Measurements from ENCODE around the gene SPG11. TPM values are rescaled to one million over a fixed set of nuclear protein-coding genes. Genes with fewer than 3 reads are reported as not detected.
"Not testable (repeated sequence)": the region's sequence is repeated elsewhere in the genome, so short reads cannot be mapped to it uniquely, and the experiment has no call there.

SPG11 gene
- total RNA-seq, 4 donors from 2014 or later: 123 to 182 (median 168) TPM

DNA sequence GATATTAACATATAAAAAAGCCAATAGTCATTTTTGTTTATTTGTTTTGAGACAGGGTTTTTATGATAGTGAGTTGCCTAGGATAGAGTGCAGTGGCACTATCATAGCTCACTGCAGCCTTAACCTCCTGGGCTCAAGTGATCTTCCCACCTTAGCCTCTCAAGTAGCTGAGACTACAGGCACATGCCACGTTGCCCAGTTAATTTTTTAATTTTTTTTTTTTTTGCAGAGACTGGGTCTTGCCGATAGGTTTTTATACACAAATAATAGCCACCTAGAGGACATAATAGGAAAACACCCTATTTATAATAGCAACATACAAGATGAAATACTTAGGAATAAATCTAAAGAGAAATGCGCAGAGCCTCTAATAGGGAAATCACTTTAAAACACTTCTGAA lies 113.2 kb downstream of the SPG11 start:
- Histone ChIP-seq H3K4me3 (replicated peaks in 1 of 3) (no peak overlapping the region), H3K27me3 (no peaks in the 10 kb centered on the region), H3K9me3 (no peaks in the 10 kb centered on the region), H3K4me1 (peaks cover 0 to 11% of the 10 kb centered on the region in 2 donors), H3K36me3 (peaks cover 26 to 29% of the 10 kb centered on the region in 2 donors), H3K27ac (no peak overlapping the region)
- TF ChIP-seq CTCF (IDR thresholded peaks at IDR 0.05) (peak in 5 of 6 experiments; percentile 10 to 54 (median 31)), POLR2A (IDR thresholded peaks at IDR 0.05) (no peak)
- no peak for DNase-seq
- 35% methylated on average over 3 of the region's 3 CpGs for WGBS, 2 donors
- intact Hi-C loops (cut with DNase I): no loop called here

- H3K36me3 ChIP-seq: peaks cover 17 to 18% of the 10 kb centered on the region in 2 donors
- H3K9me3 ChIP-seq; H3K27ac ChIP-seq; DNase-seq; intact Hi-C loops (cut with DNase I); H3K4me3 ChIP-seq (replicated peaks in 1 of 3); H3K27me3 ChIP-seq: not testable (repeated sequence)
- H3K4me1 ChIP-seq: peaks cover 0 to 11% of the 10 kb centered on the region in 2 donors
- 97 to 99% methylated on average over 9 of the region's 9 CpGs for WGBS, 2 donors
Measured at GRCh38 chr15:44549152-44549551, 114.3 kb downstream of the SPG11 start.

DNA sequence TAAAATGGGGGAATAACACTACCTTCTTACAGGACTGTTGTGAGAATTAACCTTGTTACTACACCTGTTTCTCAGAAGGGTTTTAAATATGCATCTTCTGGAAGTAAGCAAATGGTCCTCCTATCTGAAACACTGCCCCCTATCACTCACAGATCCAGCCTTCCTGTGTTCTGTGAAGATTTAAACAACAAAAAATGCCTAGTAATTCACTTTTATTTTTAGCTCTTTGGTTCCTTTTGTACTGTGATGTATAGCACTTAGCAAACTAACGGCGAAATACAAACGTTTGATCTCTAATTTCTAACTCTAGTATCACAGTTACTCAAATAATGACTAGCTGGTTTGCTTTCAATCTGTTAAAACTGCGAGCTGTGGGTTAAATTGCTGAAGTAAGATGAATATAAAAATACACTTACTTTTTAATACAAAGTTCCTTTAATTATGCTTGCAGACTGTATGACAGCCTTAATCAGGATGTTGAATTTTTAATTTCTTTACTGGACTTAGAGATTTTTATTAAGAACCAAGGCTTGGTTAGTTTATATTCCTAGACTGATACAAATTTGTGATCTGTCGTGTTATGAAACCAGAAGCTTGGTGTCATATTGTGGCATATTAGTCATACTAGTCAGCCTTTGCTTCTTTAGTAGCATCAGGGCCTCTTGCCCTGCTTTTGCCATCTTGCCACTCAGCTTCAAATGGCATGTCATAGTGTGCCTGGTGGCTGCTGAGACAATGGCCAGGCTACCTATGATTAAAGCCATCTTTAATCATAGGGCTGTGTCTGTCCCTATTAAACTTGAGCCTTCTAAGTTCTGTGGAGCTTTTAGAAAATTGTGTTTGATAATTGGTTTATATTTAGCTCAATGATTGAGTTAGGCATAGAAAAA lies 117.3 kb downstream of the SPG11 start:
- Histone ChIP-seq H3K9me3 (no peaks in the 10 kb centered on the region), H3K36me3 (peaks cover 0 to 7% of the 10 kb centered on the region in 2 donors), H3K27ac (no peak overlapping the region), H3K4me3 (replicated peaks in 1 of 3) (no peak overlapping the region), H3K4me1 (peaks cover 19 to 24% of the 10 kb centered on the region in 2 donors), H3K27me3 (no peaks in the 10 kb centered on the region)
- DNase-seq: no peak
- TF ChIP-seq CTCF (IDR thresholded peaks at IDR 0.05) (peak in 1 of 6 experiments; percentile 25), POLR2A (IDR thresholded peaks at IDR 0.05) (no peak)
- WGBS, 2 donors: 76% methylated on average over 5 of the region's 5 CpGs
- intact Hi-C loops (cut with DNase I): no loop called here

GRCh38 chr15:44544745-44545144 lies 118.7 kb downstream of the SPG11 start:
- H3K27me3 ChIP-seq; H3K27ac ChIP-seq; H3K9me3 ChIP-seq; DNase-seq; H3K4me3 ChIP-seq (replicated peaks in 1 of 3); intact Hi-C loops (cut with DNase I); H3K36me3 ChIP-seq: not testable (repeated sequence)
- WGBS, 2 donors: 95 to 96% methylated on average over 5 of the region's 5 CpGs
- H3K4me1 ChIP-seq: peaks cover 19 to 23% of the 10 kb centered on the region in 2 donors

- intact Hi-C loops (cut with DNase I): no loop called here
- TF ChIP-seq CTCF (IDR thresholded peaks at IDR 0.05) (no peak), POLR2A (IDR thresholded peaks at IDR 0.05) (no peak)
- H3K36me3 ChIP-seq: no peaks in the 10 kb centered on the region
- no peak for DNase-seq
- H3K9me3 ChIP-seq: no peaks in the 10 kb centered on the region
- peaks cover 23 to 28% of the 10 kb centered on the region in 2 donors for H3K4me1 ChIP-seq
- no peak overlapping the region for H3K4me3 ChIP-seq (replicated peaks in 1 of 3)
- H3K27ac ChIP-seq: peak overlapping the region in 2 of 3 donors; percentile 21 to 50
- H3K27me3 ChIP-seq: no peaks in the 10 kb centered on the region
Measured at GRCh38 chr15:44542596-44542995, 120.9 kb downstream of the SPG11 start.

GRCh38 chr15:44541282-44541958 lies 122.0 kb downstream of the SPG11 start:
- no peaks in the 10 kb centered on the region for H3K27me3 ChIP-seq
- H3K36me3 ChIP-seq: no peaks in the 10 kb centered on the region
- peak overlapping the region in 2 of 3 donors; percentile 21 to 50 for H3K27ac ChIP-seq
- H3K4me1 ChIP-seq: peaks cover 23 to 28% of the 10 kb centered on the region in 2 donors
- 95 to 97% methylated on average over 4 of the region's 4 CpGs for WGBS, 2 donors
- no peaks in the 10 kb centered on the region for H3K9me3 ChIP-seq
- H3K4me3 ChIP-seq (replicated peaks in 1 of 3): no peak overlapping the region
- TF ChIP-seq POLR2A (IDR thresholded peaks at IDR 0.05) (no peak), CTCF (IDR thresholded peaks at IDR 0.05) (no peak)
- no peak for DNase-seq
- intact Hi-C loops (cut with DNase I): no loop called here

Measured in thyroid gland (tissue), 4 donors.